ENCODE data around the gene PANX2. TPM values are rescaled to one million over a fixed set of nuclear protein-coding genes. Genes with fewer than 3 reads are reported as not detected.

PANX2 gene
- total RNA-seq, 1 donor from 2014 or later: 1.5 TPM

GRCh38 chr22:50153056-50153755, 17.3 kb upstream of the PANX2 start:
- Mint-ChIP-seq H3K36me3 (ENCODE audit: unreplicated experiment) (no peaks in the 10 kb centered on the region), H3K27me3 (ENCODE audit: unreplicated experiment) (peaks cover 14% of the 10 kb centered on the region), H3K27ac (ENCODE audit: unreplicated experiment) (no peak overlapping the region), H3K9me3 (ENCODE audit: unreplicated experiment) (no peaks in the 10 kb centered on the region), H3K4me3 (ENCODE audit: unreplicated experiment) (no peak overlapping the region), H3K4me1 (ENCODE audit: unreplicated experiment) (no peaks in the 10 kb centered on the region)
- TF ChIP-seq CTCF (IDR thresholded peaks at IDR 0.05): no peak
- no peak for DNase-seq (ENCODE audit: extremely low spot score, unreplicated experiment)

GRCh38 chr22:50153756-50154140, 16.8 kb upstream of the PANX2 start:
- DNase-seq (ENCODE audit: extremely low spot score, unreplicated experiment): no peak
- no peak overlapping the region for H3K4me3 Mint-ChIP-seq (ENCODE audit: unreplicated experiment)
- H3K4me1 Mint-ChIP-seq (ENCODE audit: unreplicated experiment): no peaks in the 10 kb centered on the region
- H3K27ac Mint-ChIP-seq (ENCODE audit: unreplicated experiment): no peak overlapping the region
- peaks cover 19% of the 10 kb centered on the region for H3K27me3 Mint-ChIP-seq (ENCODE audit: unreplicated experiment)
- no peaks in the 10 kb centered on the region for H3K9me3 Mint-ChIP-seq (ENCODE audit: unreplicated experiment)
- no peak for TF ChIP-seq CTCF (IDR thresholded peaks at IDR 0.05)
- no peaks in the 10 kb centered on the region for H3K36me3 Mint-ChIP-seq (ENCODE audit: unreplicated experiment)

- H3K27me3 Mint-ChIP-seq (ENCODE audit: unreplicated experiment): peaks cover 31% of the 10 kb centered on the region
- no peaks in the 10 kb centered on the region for H3K36me3 Mint-ChIP-seq (ENCODE audit: unreplicated experiment)
- no peak overlapping the region for H3K27ac Mint-ChIP-seq (ENCODE audit: unreplicated experiment)
- DNase-seq (ENCODE audit: extremely low spot score, unreplicated experiment): no peak
- H3K4me1 Mint-ChIP-seq (ENCODE audit: unreplicated experiment): no peaks in the 10 kb centered on the region
- H3K9me3 Mint-ChIP-seq (ENCODE audit: unreplicated experiment): no peaks in the 10 kb centered on the region
- TF ChIP-seq CTCF (IDR thresholded peaks at IDR 0.05): no peak
- H3K4me3 Mint-ChIP-seq (ENCODE audit: unreplicated experiment): no peak overlapping the region
Observed at GRCh38 chr22:50157709-50158375, 12.7 kb upstream of the PANX2 start.

- no peak overlapping the region for H3K27ac Mint-ChIP-seq (ENCODE audit: unreplicated experiment)
- H3K9me3 Mint-ChIP-seq (ENCODE audit: unreplicated experiment): no peaks in the 10 kb centered on the region
- no peak for TF ChIP-seq CTCF (IDR thresholded peaks at IDR 0.05)
- H3K27me3 Mint-ChIP-seq (ENCODE audit: unreplicated experiment): peaks cover 31% of the 10 kb centered on the region
- H3K36me3 Mint-ChIP-seq (ENCODE audit: unreplicated experiment): no peaks in the 10 kb centered on the region
- DNase-seq (ENCODE audit: extremely low spot score, unreplicated experiment): no peak
- no peaks in the 10 kb centered on the region for H3K4me1 Mint-ChIP-seq (ENCODE audit: unreplicated experiment)
- H3K4me3 Mint-ChIP-seq (ENCODE audit: unreplicated experiment): no peak overlapping the region
Observed at GRCh38 chr22:50160947-50161346, 9.6 kb upstream of the PANX2 start.

- H3K4me1 Mint-ChIP-seq (ENCODE audit: unreplicated experiment): no peaks in the 10 kb centered on the region
- no peaks in the 10 kb centered on the region for H3K9me3 Mint-ChIP-seq (ENCODE audit: unreplicated experiment)
- H3K4me3 Mint-ChIP-seq (ENCODE audit: unreplicated experiment): no peak overlapping the region
- no peak for DNase-seq (ENCODE audit: extremely low spot score, unreplicated experiment)
- no peak for TF ChIP-seq CTCF (IDR thresholded peaks at IDR 0.05)
- no peaks in the 10 kb centered on the region for H3K36me3 Mint-ChIP-seq (ENCODE audit: unreplicated experiment)
- H3K27me3 Mint-ChIP-seq (ENCODE audit: unreplicated experiment): peaks cover 31% of the 10 kb centered on the region
- H3K27ac Mint-ChIP-seq (ENCODE audit: unreplicated experiment): no peak overlapping the region
Observed at GRCh38 chr22:50161508-50162390, 8.8 kb upstream of the PANX2 start.
